ENCODE measurements around the gene CNOT4.
"Not testable (repeated sequence)": the region's sequence is repeated elsewhere in the genome, so short reads cannot be mapped to it uniquely, and the experiment has no call there.

The CNOT4 gene

GRCh38 chr7:135449436-135449835 is 60.5 kb downstream of the CNOT4 start:
- DNase-seq, result no peak

- DNase-seq, result no peak
Measured at GRCh38 chr7:135448753-135449152, 61.1 kb downstream of the CNOT4 start.

- peak in 1 of 2 experiments; percentile 64 for DNase-seq
Measured at GRCh38 chr7:135447748-135448147, 62.2 kb downstream of the CNOT4 start.

GRCh38 chr7:135445690-135446089 is 64.2 kb downstream of the CNOT4 start:
- DNase-seq, result no peak

GRCh38 chr7:135445266-135445665 is 64.6 kb downstream of the CNOT4 start:
- DNase-seq, result not testable (repeated sequence)

- DNase-seq, result no peak
Measured at GRCh38 chr7:135441791-135442190, 68.1 kb downstream of the CNOT4 start.

- DNase-seq, result no peak
Measured at GRCh38 chr7:135434047-135434446, 75.9 kb downstream of the CNOT4 start.

GRCh38 chr7:135430626-135431025 is 79.3 kb downstream of the CNOT4 start:
- DNase-seq, result no peak

GRCh38 chr7:135428879-135429278 is 81.0 kb downstream of the CNOT4 start:
- DNase-seq, result no peak

GRCh38 chr7:135428011-135428410 is 81.9 kb downstream of the CNOT4 start:
- DNase-seq, result no peak

GRCh38 chr7:135427166-135427565 is 82.7 kb downstream of the CNOT4 start:
- no peak for DNase-seq

- DNase-seq, result no peak
Measured at GRCh38 chr7:135425036-135425435, 84.9 kb downstream of the CNOT4 start.

- DNase-seq, result no peak
Measured at GRCh38 chr7:135420786-135421185, 89.1 kb downstream of the CNOT4 start.

GRCh38 chr7:135416431-135416830 is 93.5 kb downstream of the CNOT4 start:
- no peak for DNase-seq

GRCh38 chr7:135414850-135415439 is 95.0 kb downstream of the CNOT4 start:
- peak; percentile 30 to 81 for DNase-seq

- DNase-seq, result no peak
Measured at GRCh38 chr7:135414208-135414607, 95.7 kb downstream of the CNOT4 start.

- DNase-seq, result no peak
Measured at GRCh38 chr7:135411098-135411497, 98.8 kb downstream of the CNOT4 start.

- DNase-seq, result no peak
Measured at GRCh38 chr7:135410543-135410942, 99.4 kb downstream of the CNOT4 start.

GRCh38 chr7:135409845-135410542 is 99.9 kb downstream of the CNOT4 start:
- no peak for DNase-seq

GRCh38 chr7:135407884-135408283 is 102.0 kb downstream of the CNOT4 start:
- DNase-seq, result no peak

- no peak for DNase-seq
Measured at GRCh38 chr7:135406918-135407317, 103.0 kb downstream of the CNOT4 start.

GRCh38 chr7:135405969-135406368 is 103.9 kb downstream of the CNOT4 start:
- DNase-seq, result no peak

GRCh38 chr7:135403302-135403701 is 106.6 kb downstream of the CNOT4 start:
- no peak for DNase-seq

GRCh38 chr7:135397689-135398088 is 112.2 kb downstream of the CNOT4 start:
- DNase-seq, result no peak

- DNase-seq, result peak; percentile 96 to 98
Measured at GRCh38 chr7:135392701-135393100, 117.2 kb downstream of the CNOT4 start.

All from NCI-H526 (cell line).